Naive thymus-derived CD4-positive, alpha-beta T cell (primary cell): ENCODE measurements around the gene CFAP57. TPM values are rescaled to one million over a fixed set of nuclear protein-coding genes. Genes with fewer than 3 reads are reported as not detected.

Experiments
- ATAC-seq: fragments of 150-1000 bp; cut with Tn5 transposase; 2 replicates; pipeline ENCODE4 v1.10.0; 2021; ENCODE audit warnings: mild to moderate bottlenecking, moderate library complexity
- CTCF ChIA-PET: fragments of 350-600 bp; sonication (Branson Sonifier 250); formaldehyde crosslinking; loops from one replicate; lab custom pipeline; 2021; ENCODE audit warnings: antibody characterized with exemption; lab: Charles Lee
- POLR2A ChIA-PET: fragments of 350-600 bp; sonication (Branson Sonifier 250); formaldehyde crosslinking; loops from one replicate; lab custom pipeline; 2021; ENCODE audit warnings: antibody characterized with exemption, inconsistent platforms; lab: Charles Lee
- DNase-seq, 9 donors: peaks; one replicate each; pipeline versions ENCODE4 v3.0.0 to v3.0.0-alpha.2; 2020 to 2022; ENCODE audit warnings: mixed read lengths in 1 of 9
- H3K27ac ChIP-seq: one replicate; pipeline ENCODE4 v1.7.0; 2013; ENCODE audit warnings: mild to moderate bottlenecking, low read depth, low read length, moderate library complexity
- H3K27me3 ChIP-seq, 2 donors: one replicate each; pipeline ENCODE4 v1.7.0; 2013; ENCODE audit warnings: low read length in 2 of 2, mild to moderate bottlenecking in 2 of 2, moderate library complexity in 2 of 2; ENCODE audit not compliant: control insufficient read depth in 2 of 2, insufficient read depth in 2 of 2
- H3K36me3 ChIP-seq, 3 experiments: 1 replicate in 2 of 3; 2 replicates in 1 of 3; pipeline ENCODE4 v1.7.0; 2013; ENCODE audit warnings: low read length in 3 of 3, mild to moderate bottlenecking in 3 of 3, moderate library complexity in 1 of 3; ENCODE audit not compliant: insufficient read depth in 3 of 3, control insufficient read depth in 2 of 3
- H3K4me1 ChIP-seq, 2 donors: one replicate each; pipeline ENCODE4 v1.7.0; 2013; ENCODE audit warnings: low read length in 2 of 2, mild to moderate bottlenecking in 2 of 2, moderate library complexity in 1 of 2; ENCODE audit not compliant: control insufficient read depth in 2 of 2, insufficient read depth in 2 of 2
- H3K4me3 ChIP-seq: 2 replicates; pipeline ENCODE4 v1.7.0; 2013; ENCODE audit warnings: mild to moderate bottlenecking, low read length
- H3K9me3 ChIP-seq, 3 experiments: 1 replicate in 2 of 3; 2 replicates in 1 of 3; pipeline ENCODE4 v1.7.0; 2013; ENCODE audit warnings: low read length in 3 of 3; ENCODE audit not compliant: control insufficient read depth in 2 of 3
- H3K27ac Mint-ChIP-seq, 9 donors: one replicate each; pipeline ENCODE4 v1.8.0; 2020 to 2022; ENCODE audit warnings: mixed read lengths in 9 of 9, mild to moderate bottlenecking in 8 of 9, moderate library complexity in 5 of 9, inconsistent platforms in 2 of 9
- H3K27me3 Mint-ChIP-seq, 5 donors: one replicate each; pipeline ENCODE4 v1.8.0; 2021 to 2022; ENCODE audit warnings: mixed read lengths in 5 of 5, mild to moderate bottlenecking in 1 of 5
- H3K36me3 Mint-ChIP-seq, 5 donors: one replicate each; pipeline ENCODE4 v1.8.0; 2020 to 2022; ENCODE audit warnings: mixed read lengths in 5 of 5, mild to moderate bottlenecking in 3 of 5, inconsistent platforms in 1 of 5
- H3K4me1 Mint-ChIP-seq, 7 donors: one replicate each; pipeline ENCODE4 v1.8.0; 2020 to 2022; ENCODE audit warnings: mixed read lengths in 7 of 7, mild to moderate bottlenecking in 3 of 7, inconsistent platforms in 1 of 7
- H3K4me3 Mint-ChIP-seq, 10 donors: one replicate each; pipeline ENCODE4 v1.8.0; 2020 to 2022; ENCODE audit warnings: mild to moderate bottlenecking in 10 of 10, mixed read lengths in 10 of 10, moderate library complexity in 6 of 10, inconsistent platforms in 2 of 10
- H3K9me3 Mint-ChIP-seq, 11 donors: one replicate each; pipeline ENCODE4 v1.8.0; 2020 to 2022; ENCODE audit warnings: mixed read lengths in 11 of 11, mild to moderate bottlenecking in 4 of 11, inconsistent platforms in 1 of 11, moderate library complexity in 1 of 11
- intact Hi-C, 2 donors: fragments of 100-400 bp; cut with micrococcal nuclease; formaldehyde crosslinking; loops; one replicate each; pipeline ENCODE4 v1.15.1; 2023
- polyA plus RNA-seq, 2 donors: library from polyadenylated mRNA; unstranded; fragments of 300-500 nt; fragmentation: Illumina TruSeq; gene quantifications; one replicate each; pipeline ENCODE4 v1.2.3, GENCODE V29; 2021
- total RNA-seq, 6 experiments: library from RNA in 5 of 6; stranded (reverse) in 5 of 6; gene quantifications; 1 replicate in 5 of 6; 2 replicates in 1 of 6; pipeline ENCODE4 v1.2.3 and lab custom pipeline; 2021 to 2026

CFAP57 gene
- total and polyA plus RNA-seq, 7 experiments from 2014 or later: 0.07 TPM; not detected in 6

DNA sequence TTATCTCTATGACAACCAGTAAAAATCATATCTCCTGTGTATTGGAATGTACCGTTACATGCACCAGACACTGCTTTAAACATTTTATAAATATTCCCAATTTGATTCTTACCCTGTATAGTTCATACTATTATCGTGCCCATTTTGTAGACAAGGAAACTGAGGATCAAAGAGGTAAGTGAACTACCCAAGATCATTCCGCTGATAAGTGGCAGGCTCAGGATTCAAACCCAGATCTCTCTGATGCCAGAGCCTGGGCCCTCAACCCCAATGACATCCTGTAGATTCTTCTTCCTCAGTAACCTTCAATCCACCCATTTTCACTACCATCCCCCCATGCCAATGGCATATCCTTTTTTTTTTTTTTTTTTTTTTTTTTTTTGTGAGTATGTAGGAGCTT, 12.3 kb downstream of the CFAP57 start:
- no peaks in the 10 kb centered on the region for H3K4me1 Mint-ChIP-seq
- no peaks in the 10 kb centered on the region for H3K36me3 ChIP-seq
- intact Hi-C loops: no loop called here
- H3K36me3 Mint-ChIP-seq: peaks cover 0 to 3% (median 0%) of the 10 kb centered on the region in 5 donors
- CTCF ChIA-PET: no interaction called here
- ATAC-seq (no peak), DNase-seq (no peak)
- no peak overlapping the region for H3K27ac ChIP-seq
- POLR2A ChIA-PET: no interaction called here
- no peaks in the 10 kb centered on the region for H3K27me3 ChIP-seq
- H3K4me1 ChIP-seq: no peaks in the 10 kb centered on the region
- no peak overlapping the region for H3K4me3 ChIP-seq
- peaks cover 0 to 9% (median 0%) of the 10 kb centered on the region in 11 donors for H3K9me3 Mint-ChIP-seq
- no peaks in the 10 kb centered on the region for H3K9me3 ChIP-seq
- H3K27me3 Mint-ChIP-seq: peaks cover 8 to 26% (median 15%) of the 10 kb centered on the region in 5 donors
- H3K27ac Mint-ChIP-seq: no peak overlapping the region
- no peak overlapping the region for H3K4me3 Mint-ChIP-seq

DNA sequence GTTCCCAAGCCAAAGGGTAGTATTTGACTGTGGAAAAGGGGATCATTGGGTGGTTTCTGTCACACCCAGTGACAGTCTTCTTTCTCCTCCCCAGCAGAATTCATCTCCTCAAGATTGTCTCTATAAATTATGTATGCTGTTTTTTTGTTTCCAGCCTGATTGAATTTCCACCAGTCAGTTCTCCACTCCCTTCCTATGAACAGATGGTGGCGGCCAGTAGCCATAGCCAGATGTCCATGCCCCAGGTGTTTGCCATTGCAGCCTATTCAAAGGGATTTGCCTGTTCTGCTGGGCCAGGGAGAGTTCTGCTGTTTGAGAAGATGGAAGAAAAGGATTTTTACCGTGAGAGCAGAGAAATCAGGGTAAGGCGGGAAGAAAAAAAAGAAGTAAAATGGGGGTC, 12.9 kb downstream of the CFAP57 start:
- Mint-ChIP-seq H3K4me1 (no peaks in the 10 kb centered on the region), H3K9me3 (peaks cover 0 to 15% (median 0%) of the 10 kb centered on the region in 11 donors), H3K27ac (peak overlapping the region in 1 of 9 donors; percentile 57), H3K4me3 (no peak overlapping the region), H3K27me3 (peaks cover 12 to 32% (median 17%) of the 10 kb centered on the region in 5 donors), H3K36me3 (peaks cover 0 to 6% (median 0%) of the 10 kb centered on the region in 5 donors)
- H3K27me3 ChIP-seq: no peaks in the 10 kb centered on the region
- no peak for DNase-seq
- no peaks in the 10 kb centered on the region for H3K9me3 ChIP-seq
- ChIA-PET POLR2A (no interaction called here), CTCF (no interaction called here)
- no peaks in the 10 kb centered on the region for H3K36me3 ChIP-seq
- ATAC-seq: no peak
- no peak overlapping the region for H3K27ac ChIP-seq
- H3K4me1 ChIP-seq: no peaks in the 10 kb centered on the region
- intact Hi-C loops: no loop called here
- H3K4me3 ChIP-seq: no peak overlapping the region

DNA sequence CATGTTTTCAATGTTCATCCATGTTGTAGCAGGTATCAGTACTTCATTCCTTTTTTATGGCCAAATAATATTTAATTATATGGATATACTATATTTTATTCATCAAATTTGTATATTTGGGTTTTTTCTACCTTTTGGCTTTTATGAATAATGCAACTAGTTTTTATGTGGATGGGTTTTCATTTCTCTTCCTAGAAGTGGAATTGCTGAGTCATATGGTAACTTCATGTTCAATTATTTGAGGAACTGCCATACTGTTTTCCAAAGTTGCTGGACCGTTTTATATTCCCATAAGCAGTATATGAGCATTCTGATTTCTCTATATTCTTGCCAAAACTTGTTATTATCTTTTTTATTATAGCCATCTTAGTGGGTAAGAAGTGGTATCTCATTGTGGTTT, 16.0 kb downstream of the CFAP57 start:
- H3K27ac ChIP-seq: no peak overlapping the region
- no peak overlapping the region for H3K4me3 ChIP-seq
- DNase-seq: no peak
- Mint-ChIP-seq H3K27me3 (peaks cover 16 to 42% (median 19%) of the 10 kb centered on the region in 5 donors), H3K4me3 (no peak overlapping the region), H3K36me3 (peaks cover 0 to 12% (median 4%) of the 10 kb centered on the region in 5 donors), H3K27ac (no peak overlapping the region), H3K4me1 (no peaks in the 10 kb centered on the region), H3K9me3 (peaks cover 0 to 41% (median 7%) of the 10 kb centered on the region in 11 donors)
- intact Hi-C loops: no loop called here
- H3K36me3 ChIP-seq: no peaks in the 10 kb centered on the region
- no peaks in the 10 kb centered on the region for H3K27me3 ChIP-seq
- no peaks in the 10 kb centered on the region for H3K4me1 ChIP-seq
- CTCF ChIA-PET: no interaction called here
- POLR2A ChIA-PET: no interaction called here
- ATAC-seq: no peak
- no peaks in the 10 kb centered on the region for H3K9me3 ChIP-seq

DNA sequence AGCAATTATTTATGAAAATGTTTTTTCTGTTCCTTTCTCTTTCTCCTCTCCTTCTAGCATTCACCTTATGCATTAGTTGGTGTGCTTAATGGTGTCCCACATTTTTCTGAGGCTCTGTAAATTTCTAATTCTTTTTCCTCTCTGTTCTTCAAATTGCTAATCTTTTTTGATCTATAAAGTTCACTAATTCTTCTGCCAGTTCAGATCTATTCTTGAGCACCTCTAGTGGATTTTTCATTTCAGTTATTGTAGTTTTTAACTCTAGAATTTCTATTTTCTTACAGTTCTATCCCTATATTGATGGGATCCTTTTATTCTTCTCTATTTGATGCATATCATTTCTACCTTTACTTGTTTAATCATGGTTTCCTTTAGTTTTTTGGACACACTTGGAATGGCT, 22.4 kb downstream of the CFAP57 start:
- Histone ChIP-seq H3K4me3 (no peak overlapping the region), H3K27ac (no peak overlapping the region), H3K36me3 (no peaks in the 10 kb centered on the region), H3K9me3 (peaks cover 0 to 9% (median 0%) of the 10 kb centered on the region in 3 experiments), H3K4me1 (no peaks in the 10 kb centered on the region), H3K27me3 (no peaks in the 10 kb centered on the region)
- Mint-ChIP-seq H3K4me1 (no peaks in the 10 kb centered on the region), H3K36me3 (peaks cover 0 to 17% (median 7%) of the 10 kb centered on the region in 5 donors), H3K4me3 (no peak overlapping the region), H3K27me3 (peaks cover 7 to 33% (median 20%) of the 10 kb centered on the region in 5 donors), H3K9me3 (peaks cover 0 to 44% (median 15%) of the 10 kb centered on the region in 11 donors), H3K27ac (no peak overlapping the region)
- intact Hi-C loops: no loop called here
- ChIA-PET CTCF (interaction anchor here (1.5 kb wide), 1 partner anchor 32 kb away, joined by 3 read pairs; no protein-coding TSS in a partner anchor), POLR2A (no interaction called here)
- DNase-seq (no peak), ATAC-seq (no peak)

DNA sequence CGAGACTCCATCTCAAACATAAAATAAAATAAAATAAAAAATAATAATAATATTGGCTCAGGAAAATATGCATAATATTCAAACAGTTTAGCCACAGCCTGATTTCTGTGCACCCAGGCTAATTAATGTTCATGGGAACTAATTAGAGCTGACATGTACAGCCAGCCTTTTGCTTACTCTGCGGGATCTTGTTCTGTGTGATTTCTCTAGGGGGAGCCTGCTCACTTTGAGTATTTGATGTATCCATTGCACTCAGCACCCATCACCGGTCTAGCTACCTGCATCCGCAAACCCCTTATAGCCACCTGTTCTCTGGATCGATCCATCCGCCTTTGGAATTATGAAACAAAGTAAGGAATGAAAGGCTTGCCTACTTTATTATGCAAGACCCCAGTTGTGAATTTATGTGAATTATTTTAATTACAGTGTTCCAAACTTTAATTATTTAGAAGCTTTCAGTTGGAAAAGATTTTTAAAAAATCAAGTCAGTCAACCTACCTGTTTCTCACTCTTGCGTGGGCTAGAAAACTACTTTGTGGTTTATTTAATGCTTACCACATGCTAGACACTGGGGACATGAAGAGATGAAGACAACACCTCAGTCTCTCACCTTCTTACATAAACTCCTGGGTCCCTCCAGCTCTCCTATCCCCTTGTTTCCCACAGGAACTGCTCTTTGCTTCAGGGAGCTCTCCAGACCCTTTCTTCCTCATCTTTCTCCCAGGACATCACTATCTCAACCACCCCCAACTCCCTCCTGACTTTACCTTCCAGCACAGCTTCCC, 25.4 kb downstream of the CFAP57 start:
- Histone ChIP-seq H3K4me3 (no peak overlapping the region), H3K27ac (no peak overlapping the region), H3K36me3 (no peaks in the 10 kb centered on the region), H3K27me3 (no peaks in the 10 kb centered on the region), H3K4me1 (no peaks in the 10 kb centered on the region), H3K9me3 (peaks cover 0 to 9% (median 0%) of the 10 kb centered on the region in 3 experiments)
- Mint-ChIP-seq H3K27ac (no peak overlapping the region), H3K36me3 (peaks cover 0 to 8% (median 3%) of the 10 kb centered on the region in 5 donors), H3K4me1 (no peaks in the 10 kb centered on the region), H3K27me3 (peaks cover 5 to 23% (median 13%) of the 10 kb centered on the region in 5 donors), H3K4me3 (no peak overlapping the region), H3K9me3 (peaks cover 0 to 17% (median 8%) of the 10 kb centered on the region in 11 donors)
- ATAC-seq (no peak), DNase-seq (no peak)
- CTCF ChIA-PET: no interaction called here
- intact Hi-C loops: no loop called here
- POLR2A ChIA-PET: no interaction called here

DNA sequence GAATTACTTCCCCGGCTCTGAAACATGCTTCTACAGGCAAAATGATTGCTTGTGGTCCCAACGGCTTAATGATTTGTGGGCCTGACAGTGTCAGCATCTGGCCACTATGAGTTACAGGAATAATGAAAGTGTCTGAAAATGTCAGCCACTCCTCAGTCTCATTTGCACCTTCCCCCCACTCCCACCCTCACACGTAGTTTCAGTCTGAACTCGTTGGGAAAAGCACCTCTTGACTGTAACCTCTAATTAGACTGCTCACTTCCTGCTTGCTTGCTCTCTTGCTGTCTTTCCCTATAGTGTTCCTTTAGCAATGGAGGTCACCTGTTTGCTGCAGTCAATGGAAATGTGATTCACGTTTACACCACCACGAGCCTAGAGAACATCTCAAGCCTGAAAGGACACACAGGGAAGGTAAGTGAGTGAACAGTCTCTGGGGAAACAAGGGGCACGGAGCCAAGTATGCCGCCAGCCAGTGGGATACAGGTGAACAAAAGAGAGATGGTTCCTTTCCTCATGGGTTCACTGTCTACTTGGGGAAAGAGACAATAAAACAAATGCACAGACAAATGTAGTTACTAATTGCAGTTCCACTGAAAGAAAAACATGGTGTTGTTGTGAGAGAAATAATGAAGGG, 27.1 kb downstream of the CFAP57 start:
- Mint-ChIP-seq H3K4me1 (no peaks in the 10 kb centered on the region), H3K36me3 (peaks cover 0 to 8% (median 6%) of the 10 kb centered on the region in 5 donors), H3K27me3 (peaks cover 3 to 17% (median 11%) of the 10 kb centered on the region in 5 donors), H3K4me3 (no peak overlapping the region), H3K9me3 (peaks cover 2 to 20% (median 11%) of the 10 kb centered on the region in 11 donors), H3K27ac (no peak overlapping the region)
- intact Hi-C loops: no loop called here
- POLR2A ChIA-PET: no interaction called here
- Histone ChIP-seq H3K4me3 (no peak overlapping the region), H3K27ac (no peak overlapping the region), H3K36me3 (no peaks in the 10 kb centered on the region), H3K27me3 (no peaks in the 10 kb centered on the region), H3K4me1 (no peaks in the 10 kb centered on the region), H3K9me3 (peaks cover 0 to 7% (median 0%) of the 10 kb centered on the region in 3 experiments)
- CTCF ChIA-PET: no interaction called here
- ATAC-seq (no peak), DNase-seq (no peak)
